Suprapubic skin (tissue), 4 donors: ENCODE data around the gene OSBPL3. TPM values are rescaled to one million over a fixed set of nuclear protein-coding genes. Genes with fewer than 3 reads are reported as not detected.

ENCODE experiments used
- DNase-seq, 2 donors: peaks; one replicate each; pipeline ENCODE4 v3.0.0-alpha.2; 2019; ENCODE audit warnings: low spot score in 2 of 2
- H3K27ac ChIP-seq: fragments of 200-600 bp; sonication (generic); one replicate; pipeline ENCODE4 v1.5.1; 2019
- H3K27me3 ChIP-seq: fragments of 200-600 bp; sonication (generic); one replicate; pipeline ENCODE4 v1.5.1; 2019
- H3K36me3 ChIP-seq: fragments of 200-600 bp; sonication (generic); one replicate; pipeline ENCODE4 v1.5.1; 2019
- H3K4me1 ChIP-seq: fragments of 200-600 bp; sonication (generic); one replicate; pipeline ENCODE4 v1.5.1; 2019
- H3K4me3 ChIP-seq: fragments of 200-600 bp; sonication (generic); one replicate; pipeline ENCODE4 v1.5.1; 2019; ENCODE audit warnings: mild to moderate bottlenecking
- H3K9me3 ChIP-seq: fragments of 200-600 bp; sonication (generic); one replicate; pipeline ENCODE4 v1.5.1; 2019
- EP300 ChIP-seq: sonication (generic); formaldehyde crosslinking; IDR thresholded peaks from one replicate; pipeline ENCODE4 v1.6.1; 2017; ENCODE audit warnings: antibody characterized with exemption
- POLR2A ChIP-seq, 2 donors: fragments of 450-650 bp; IDR thresholded peaks; one replicate each; pipeline ENCODE4 v1.6.1; 2017; ENCODE audit warnings: antibody characterized with exemption in 2 of 2, mild to moderate bottlenecking in 2 of 2, moderate library complexity in 2 of 2
- POLR2AphosphoS5 ChIP-seq, 3 donors: sonication (generic); formaldehyde crosslinking; IDR thresholded peaks; one replicate each; pipeline ENCODE4 v1.6.1; 2017; ENCODE audit warnings: antibody characterized with exemption in 3 of 3
- WGBS: methylation state at CpG from one replicate; pipeline ENCODE4 v1.1.5; 2018; 5-methylcytosine and 5-hydroxymethylcytosine counted together
- total RNA-seq, 4 donors: library from RNA; depleted of rRNA; stranded (reverse); fragments of >200 nt; gene quantifications; one replicate each; pipeline ENCODE4 v1.1.0, GENCODE V29; 2016
- TF ChIP-seq, protein P1 (sequence below), 2 donors: fragments of 200-600 bp in 1 of 2; fragments of 450-650 bp in 1 of 2; sonication (generic) in 1 of 2; IDR thresholded peaks; one replicate each; pipeline ENCODE4 v1.5.1; 2016 to 2019; ENCODE audit warnings: antibody characterized with exemption in 2 of 2, mild to moderate bottlenecking in 1 of 2, moderate library complexity in 1 of 2

The OSBPL3 gene
- total RNA-seq, 4 donors from 2014 or later, result 22.0 to 49.0 (median 27.3) TPM

GRCh38 chr7:24991353-24991752 is 11.4 kb upstream of the OSBPL3 start:
- H3K9me3 ChIP-seq, result no peaks in the 10 kb centered on the region
- 84% methylated on average over 3 of the region's 3 CpGs for WGBS
- no peaks in the 10 kb centered on the region for H3K4me1 ChIP-seq
- no peak overlapping the region for H3K4me3 ChIP-seq
- no peak for DNase-seq
- H3K27ac ChIP-seq, result no peak overlapping the region
- no peaks in the 10 kb centered on the region for H3K27me3 ChIP-seq
- TF ChIP-seq POLR2AphosphoS5 (IDR thresholded peaks at IDR 0.05), result no peak
- TF ChIP-seq POLR2A (IDR thresholded peaks at IDR 0.05), result no peak
- TF ChIP-seq, protein P1, sequence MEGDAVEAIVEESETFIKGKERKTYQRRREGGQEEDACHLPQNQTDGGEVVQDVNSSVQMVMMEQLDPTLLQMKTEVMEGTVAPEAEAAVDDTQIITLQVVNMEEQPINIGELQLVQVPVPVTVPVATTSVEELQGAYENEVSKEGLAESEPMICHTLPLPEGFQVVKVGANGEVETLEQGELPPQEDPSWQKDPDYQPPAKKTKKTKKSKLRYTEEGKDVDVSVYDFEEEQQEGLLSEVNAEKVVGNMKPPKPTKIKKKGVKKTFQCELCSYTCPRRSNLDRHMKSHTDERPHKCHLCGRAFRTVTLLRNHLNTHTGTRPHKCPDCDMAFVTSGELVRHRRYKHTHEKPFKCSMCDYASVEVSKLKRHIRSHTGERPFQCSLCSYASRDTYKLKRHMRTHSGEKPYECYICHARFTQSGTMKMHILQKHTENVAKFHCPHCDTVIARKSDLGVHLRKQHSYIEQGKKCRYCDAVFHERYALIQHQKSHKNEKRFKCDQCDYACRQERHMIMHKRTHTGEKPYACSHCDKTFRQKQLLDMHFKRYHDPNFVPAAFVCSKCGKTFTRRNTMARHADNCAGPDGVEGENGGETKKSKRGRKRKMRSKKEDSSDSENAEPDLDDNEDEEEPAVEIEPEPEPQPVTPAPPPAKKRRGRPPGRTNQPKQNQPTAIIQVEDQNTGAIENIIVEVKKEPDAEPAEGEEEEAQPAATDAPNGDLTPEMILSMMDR (IDR thresholded peaks at IDR 0.05), result no peak
- TF ChIP-seq EP300, result no peak
- no peaks in the 10 kb centered on the region for H3K36me3 ChIP-seq

DNA sequence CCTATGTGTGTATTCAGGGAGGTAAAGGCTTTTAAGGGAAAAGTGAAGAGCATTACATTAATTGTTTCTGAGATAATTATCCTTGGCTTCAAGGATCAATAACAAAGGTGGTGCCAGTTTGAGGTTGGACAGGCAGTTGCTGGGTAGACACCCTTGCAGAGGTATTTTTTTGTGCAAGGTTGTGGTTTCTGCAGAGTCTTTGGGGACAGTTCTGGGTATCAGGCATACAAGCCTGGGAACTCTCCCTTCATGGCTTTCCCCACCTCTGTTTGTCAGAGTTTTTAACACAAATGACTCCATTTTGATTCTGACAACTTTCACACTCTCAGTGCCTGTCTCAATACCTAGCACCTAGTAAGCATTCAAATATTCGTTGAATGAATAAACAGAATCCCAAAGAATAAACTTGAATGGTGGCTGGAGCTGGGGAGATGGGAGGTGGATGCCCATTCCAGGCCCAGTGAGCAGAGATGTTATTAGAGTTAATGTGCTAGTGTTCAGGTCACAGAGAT is 7.4 kb upstream of the OSBPL3 start:
- Histone ChIP-seq H3K9me3 (no peaks in the 10 kb centered on the region), H3K27me3 (no peaks in the 10 kb centered on the region), H3K4me1 (no peaks in the 10 kb centered on the region), H3K36me3 (no peaks in the 10 kb centered on the region), H3K4me3 (no peak overlapping the region), H3K27ac (no peak overlapping the region)
- DNase-seq, result no peak
- 91% methylated on average over 1 of the region's 1 CpG for WGBS
- TF ChIP-seq, protein P1 (IDR thresholded peaks at IDR 0.05), result no peak
- TF ChIP-seq POLR2A (IDR thresholded peaks at IDR 0.05) (no peak), EP300 (no peak), POLR2AphosphoS5 (IDR thresholded peaks at IDR 0.05) (no peak)

GRCh38 chr7:24982917-24983316 is 2.9 kb upstream of the OSBPL3 start:
- no peaks in the 10 kb centered on the region for H3K27me3 ChIP-seq
- DNase-seq, result no peak
- H3K27ac ChIP-seq, result no peak overlapping the region
- peaks cover 32% of the 10 kb centered on the region for H3K4me1 ChIP-seq
- no peaks in the 10 kb centered on the region for H3K36me3 ChIP-seq
- TF ChIP-seq EP300, result no peak
- no peak for TF ChIP-seq POLR2A (IDR thresholded peaks at IDR 0.05)
- no peak for TF ChIP-seq POLR2AphosphoS5 (IDR thresholded peaks at IDR 0.05)
- TF ChIP-seq, protein P1 (IDR thresholded peaks at IDR 0.05), result no peak
- no peaks in the 10 kb centered on the region for H3K9me3 ChIP-seq
- 94% methylated on average over 2 of the region's 2 CpGs for WGBS
- no peak overlapping the region for H3K4me3 ChIP-seq

DNA sequence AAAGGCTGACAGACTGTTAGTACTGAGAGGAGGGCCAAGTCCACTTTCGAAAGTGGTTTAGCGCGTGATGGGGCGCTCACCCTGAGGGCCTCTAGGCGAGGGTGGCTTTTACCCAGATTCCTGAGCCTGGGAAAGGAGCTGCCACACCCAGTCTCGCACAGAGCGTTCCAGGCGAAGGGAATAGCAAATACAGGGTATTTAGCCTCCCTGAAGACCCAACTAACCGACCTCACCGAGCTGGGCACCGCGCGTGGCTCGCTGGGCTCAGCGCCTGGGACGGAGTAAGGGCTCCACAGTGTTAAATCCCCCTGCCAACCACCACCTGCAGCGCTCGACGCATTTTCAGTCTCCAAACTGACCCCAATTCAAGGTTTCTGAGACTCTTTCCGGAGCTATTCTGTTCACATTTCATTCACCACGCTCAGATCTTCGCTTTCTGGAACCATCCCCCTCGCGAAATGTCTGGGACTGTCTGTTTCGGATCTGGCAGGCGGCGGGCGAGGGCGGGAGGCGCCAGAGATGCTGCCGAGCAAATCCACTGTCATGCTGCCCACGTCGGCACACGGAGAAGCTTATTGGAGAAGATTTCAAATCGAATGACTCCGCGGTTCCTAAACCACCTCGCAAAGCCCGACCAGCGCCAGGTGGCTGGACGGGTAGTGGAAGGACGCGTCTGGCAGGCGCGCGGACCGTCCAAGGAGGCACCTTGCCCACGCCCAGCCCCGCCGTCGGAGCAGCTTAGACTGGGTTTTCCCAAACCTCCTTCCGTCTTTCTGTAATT is 1.4 kb upstream of the OSBPL3 start:
- peaks cover 32% of the 10 kb centered on the region for H3K4me1 ChIP-seq
- no peaks in the 10 kb centered on the region for H3K9me3 ChIP-seq
- under 1% methylated on average over 47 of the region's 52 CpGs for WGBS
- peak; percentile 77 to 84 for DNase-seq
- H3K27ac ChIP-seq, result peak overlapping the region; percentile 92
- H3K36me3 ChIP-seq, result no peaks in the 10 kb centered on the region
- TF ChIP-seq POLR2A (IDR thresholded peaks at IDR 0.05) (no peak), POLR2AphosphoS5 (IDR thresholded peaks at IDR 0.05) (no peak), EP300 (no peak)
- TF ChIP-seq, protein P1 (IDR thresholded peaks at IDR 0.05), result no peak
- no peaks in the 10 kb centered on the region for H3K27me3 ChIP-seq
- peak overlapping the region; percentile 85 for H3K4me3 ChIP-seq

GRCh38 chr7:24980534-24981170 is 674 bp upstream of the OSBPL3 start:
- TF ChIP-seq EP300, result no peak
- TF ChIP-seq, protein P1 (IDR thresholded peaks at IDR 0.05), result no peak
- TF ChIP-seq POLR2AphosphoS5 (IDR thresholded peaks at IDR 0.05), result no peak
- no peak for TF ChIP-seq POLR2A (IDR thresholded peaks at IDR 0.05)
- no peaks in the 10 kb centered on the region for H3K9me3 ChIP-seq
- under 1% methylated on average over 26 of the region's 26 CpGs for WGBS

More at GRCh38 chr7:24980534-24981170, 674 bp upstream of the OSBPL3 start:
- no peaks in the 10 kb centered on the region for H3K36me3 ChIP-seq
- peak overlapping the region; percentile 92 for H3K27ac ChIP-seq
- H3K4me1 ChIP-seq, result peaks cover 32% of the 10 kb centered on the region
- peak overlapping the region; percentile 85 for H3K4me3 ChIP-seq
- no peaks in the 10 kb centered on the region for H3K27me3 ChIP-seq
- peak in 1 of 2 donors; percentile 66 for DNase-seq
